HEK293 (cell line): ENCODE data around the gene ESRRA.

Experiments used
- EGR2 ChIP-seq: fragments of 450-650 bp; formaldehyde crosslinking; IDR thresholded peaks from 2 replicates; pipeline ENCODE4 v1.5.1; 2016; ENCODE audit warnings: low read depth, missing biosample characterization, missing genetic modification characterization
- GLIS2 ChIP-seq: fragments of 450-650 bp; formaldehyde crosslinking; IDR thresholded peaks from 2 replicates; pipeline ENCODE4 v1.5.1; 2016; ENCODE audit warnings: missing biosample characterization, missing genetic modification characterization
- IKZF3 ChIP-seq: fragments of 450-650 bp; IDR thresholded peaks from 2 replicates; pipeline ENCODE4 v1.5.0; 2018; ENCODE audit warnings: missing biosample characterization, mild to moderate bottlenecking, missing genetic modification characterization, moderate library complexity
- MZF1 ChIP-seq: fragments of 450-650 bp; formaldehyde crosslinking; IDR thresholded peaks from 2 replicates; pipeline ENCODE4 v1.5.1; 2017; ENCODE audit warnings: missing biosample characterization, missing genetic modification characterization, borderline replicate concordance
- OVOL3 ChIP-seq: fragments of 450-650 bp; formaldehyde crosslinking; IDR thresholded peaks from 2 replicates; pipeline ENCODE4 v1.5.1; 2016; ENCODE audit warnings: missing biosample characterization, missing genetic modification characterization
- SETDB1 ChIP-seq: IDR thresholded peaks from one replicate; pipeline ENCODE4 v1.6.1; 2017; ENCODE audit warnings: mild to moderate bottlenecking, low read length, moderate library complexity, mixed read lengths; ENCODE audit not compliant: insufficient read length
- SP2 ChIP-seq: fragments of 450-650 bp; formaldehyde crosslinking; IDR thresholded peaks from 2 replicates; pipeline ENCODE4 v1.5.1; 2016; ENCODE audit warnings: missing biosample characterization, missing genetic modification characterization
- ZIC2 ChIP-seq: fragments of 450-650 bp; formaldehyde crosslinking; IDR thresholded peaks from 2 replicates; pipeline ENCODE4 v1.5.1; 2016; ENCODE audit warnings: missing biosample characterization, missing genetic modification characterization
- ZNF10 ChIP-seq: fragments of 450-650 bp; formaldehyde crosslinking; IDR thresholded peaks from 2 replicates; pipeline ENCODE4 v1.5.1; 2017; ENCODE audit warnings: missing biosample characterization, missing genetic modification characterization
- ZNF16 ChIP-seq: fragments of 450-650 bp; formaldehyde crosslinking; IDR thresholded peaks from 2 replicates; pipeline ENCODE4 v1.5.1; 2016; ENCODE audit warnings: low read depth, missing biosample characterization, missing genetic modification characterization
- ZNF223 ChIP-seq: fragments of 450-650 bp; formaldehyde crosslinking; IDR thresholded peaks from 2 replicates; pipeline ENCODE4 v1.5.1; 2016; ENCODE audit warnings: missing biosample characterization, missing genetic modification characterization
- ZNF239 ChIP-seq: fragments of 450-650 bp; formaldehyde crosslinking; IDR thresholded peaks from 2 replicates; pipeline ENCODE4 v1.5.1; 2016; ENCODE audit warnings: missing biosample characterization, missing genetic modification characterization
- ZNF341 ChIP-seq: fragments of 450-650 bp; formaldehyde crosslinking; IDR thresholded peaks from 2 replicates; pipeline ENCODE4; 2016; ENCODE audit warnings: low read depth, missing biosample characterization, missing genetic modification characterization
- ZNF366 ChIP-seq: fragments of 450-650 bp; formaldehyde crosslinking; conservative IDR thresholded peaks from 2 replicates; pipeline ENCODE4 v1.5.1; 2016; ENCODE audit warnings: missing biosample characterization, missing genetic modification characterization
- ZNF48 ChIP-seq: fragments of 450-650 bp; formaldehyde crosslinking; IDR thresholded peaks from 2 replicates; pipeline ENCODE4 v1.5.1; 2016; ENCODE audit warnings: missing biosample characterization, missing genetic modification characterization
- ZNF596 ChIP-seq: fragments of 450-650 bp; IDR thresholded peaks from 2 replicates; pipeline ENCODE4 v1.5.0; 2018; ENCODE audit warnings: missing biosample characterization, mild to moderate bottlenecking, missing genetic modification characterization, moderate library complexity
- ZNF624 ChIP-seq: fragments of 450-650 bp; formaldehyde crosslinking; IDR thresholded peaks from 2 replicates; pipeline ENCODE4 v1.5.1; 2017; ENCODE audit warnings: missing biosample characterization, missing genetic modification characterization
- ZNF677 ChIP-seq: fragments of 450-650 bp; IDR thresholded peaks from 2 replicates; pipeline ENCODE4 v1.5.0; 2018; ENCODE audit warnings: missing biosample characterization, mild to moderate bottlenecking, missing genetic modification characterization, moderate library complexity
- ZNF837 ChIP-seq: fragments of 450-650 bp; formaldehyde crosslinking; IDR thresholded peaks from 2 replicates; pipeline ENCODE4 v1.5.1; 2016; ENCODE audit warnings: missing biosample characterization, missing genetic modification characterization
- TF ChIP-seq, protein P1 (sequence below): fragments of 450-650 bp; formaldehyde crosslinking; IDR thresholded peaks from 2 replicates; pipeline ENCODE4 v1.5.1; 2017; ENCODE audit warnings: missing biosample characterization, missing genetic modification characterization
- TF ChIP-seq, protein P2 (sequence below): fragments of 450-650 bp; formaldehyde crosslinking; IDR thresholded peaks from 2 replicates; pipeline ENCODE4 v1.5.1; 2016; ENCODE audit warnings: missing biosample characterization, missing genetic modification characterization, borderline replicate concordance
- TF ChIP-seq, protein P3 (sequence below): fragments of 450-650 bp; formaldehyde crosslinking; IDR thresholded peaks from 2 replicates; pipeline ENCODE4 v1.5.1; 2016; ENCODE audit warnings: missing biosample characterization, missing genetic modification characterization, low read depth
- TF ChIP-seq, protein P4 (sequence below): fragments of 450-650 bp; formaldehyde crosslinking; IDR thresholded peaks from 2 replicates; pipeline ENCODE4 v1.5.0; 2017; ENCODE audit warnings: missing biosample characterization, missing genetic modification characterization, borderline replicate concordance
- TF ChIP-seq, protein P5 (sequence below): fragments of 450-650 bp; formaldehyde crosslinking; IDR thresholded peaks from 2 replicates; pipeline ENCODE4 v1.5.1; 2017; ENCODE audit warnings: missing biosample characterization, missing genetic modification characterization
- TF ChIP-seq, protein P6 (sequence below): fragments of 450-650 bp; formaldehyde crosslinking; IDR thresholded peaks from 2 replicates; pipeline ENCODE4 v1.5.1; 2016; ENCODE audit warnings: missing biosample characterization, missing genetic modification characterization

Gene ESRRA

DNA sequence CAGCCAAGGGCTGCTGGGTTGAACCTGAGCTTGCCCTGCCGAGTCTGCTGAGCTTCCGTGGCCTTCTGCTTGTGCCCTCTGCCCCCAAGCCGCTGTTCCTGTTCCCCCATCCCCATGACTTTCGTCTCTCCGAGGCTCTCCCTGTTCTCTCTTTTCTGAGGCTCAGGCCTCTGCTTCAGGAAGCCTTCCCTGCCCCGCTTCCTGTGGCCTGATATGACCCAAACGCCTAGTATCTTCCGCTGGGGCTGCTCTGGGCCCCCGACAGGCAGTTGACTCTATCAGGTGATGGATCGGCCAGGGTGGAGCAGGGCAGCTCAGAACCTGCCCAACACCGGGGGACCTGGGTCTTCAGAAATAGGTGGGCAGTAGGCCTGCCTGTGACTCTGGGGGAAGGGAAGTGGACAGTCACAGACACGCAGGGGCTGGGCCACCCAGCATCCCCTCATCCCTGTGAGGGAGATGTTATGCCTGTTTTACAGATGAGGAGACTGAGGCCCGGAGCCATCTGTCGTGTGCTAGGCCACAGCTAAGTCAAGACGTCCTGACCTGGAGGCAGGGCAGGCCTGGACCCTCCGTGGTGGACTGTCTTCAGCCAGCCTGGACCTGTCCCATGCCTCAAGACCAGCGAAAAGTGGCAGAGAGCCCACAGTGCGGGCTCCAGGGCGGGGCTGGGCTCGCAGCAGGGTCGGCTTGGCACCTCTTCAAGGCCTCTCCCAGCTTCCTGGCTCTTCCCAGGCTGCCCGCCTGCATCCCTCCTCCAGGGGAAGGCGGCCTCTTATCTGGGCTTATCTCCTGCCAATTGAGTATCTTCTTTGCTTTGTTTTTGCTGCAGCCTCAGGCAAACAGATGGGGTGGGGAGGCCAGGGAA, 37.1 kb upstream of the ESRRA start (continued):
- TF ChIP-seq, protein P1, sequence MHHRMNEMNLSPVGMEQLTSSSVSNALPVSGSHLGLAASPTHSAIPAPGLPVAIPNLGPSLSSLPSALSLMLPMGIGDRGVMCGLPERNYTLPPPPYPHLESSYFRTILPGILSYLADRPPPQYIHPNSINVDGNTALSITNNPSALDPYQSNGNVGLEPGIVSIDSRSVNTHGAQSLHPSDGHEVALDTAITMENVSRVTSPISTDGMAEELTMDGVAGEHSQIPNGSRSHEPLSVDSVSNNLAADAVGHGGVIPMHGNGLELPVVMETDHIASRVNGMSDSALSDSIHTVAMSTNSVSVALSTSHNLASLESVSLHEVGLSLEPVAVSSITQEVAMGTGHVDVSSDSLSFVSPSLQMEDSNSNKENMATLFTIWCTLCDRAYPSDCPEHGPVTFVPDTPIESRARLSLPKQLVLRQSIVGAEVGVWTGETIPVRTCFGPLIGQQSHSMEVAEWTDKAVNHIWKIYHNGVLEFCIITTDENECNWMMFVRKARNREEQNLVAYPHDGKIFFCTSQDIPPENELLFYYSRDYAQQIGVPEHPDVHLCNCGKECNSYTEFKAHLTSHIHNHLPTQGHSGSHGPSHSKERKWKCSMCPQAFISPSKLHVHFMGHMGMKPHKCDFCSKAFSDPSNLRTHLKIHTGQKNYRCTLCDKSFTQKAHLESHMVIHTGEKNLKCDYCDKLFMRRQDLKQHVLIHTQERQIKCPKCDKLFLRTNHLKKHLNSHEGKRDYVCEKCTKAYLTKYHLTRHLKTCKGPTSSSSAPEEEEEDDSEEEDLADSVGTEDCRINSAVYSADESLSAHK = no peak
- TF ChIP-seq ZNF10 (tag by site-specific recombination) = peak; percentile 21; the same call in 1 of the 2 replicates
- no peak for TF ChIP-seq ZNF223 (tag by site-specific recombination)
- peak; percentile 53; the same call in 1 of the 2 replicates for TF ChIP-seq IKZF3
- TF ChIP-seq ZNF624 (tag by site-specific recombination) = no peak
- TF ChIP-seq, protein P2, sequence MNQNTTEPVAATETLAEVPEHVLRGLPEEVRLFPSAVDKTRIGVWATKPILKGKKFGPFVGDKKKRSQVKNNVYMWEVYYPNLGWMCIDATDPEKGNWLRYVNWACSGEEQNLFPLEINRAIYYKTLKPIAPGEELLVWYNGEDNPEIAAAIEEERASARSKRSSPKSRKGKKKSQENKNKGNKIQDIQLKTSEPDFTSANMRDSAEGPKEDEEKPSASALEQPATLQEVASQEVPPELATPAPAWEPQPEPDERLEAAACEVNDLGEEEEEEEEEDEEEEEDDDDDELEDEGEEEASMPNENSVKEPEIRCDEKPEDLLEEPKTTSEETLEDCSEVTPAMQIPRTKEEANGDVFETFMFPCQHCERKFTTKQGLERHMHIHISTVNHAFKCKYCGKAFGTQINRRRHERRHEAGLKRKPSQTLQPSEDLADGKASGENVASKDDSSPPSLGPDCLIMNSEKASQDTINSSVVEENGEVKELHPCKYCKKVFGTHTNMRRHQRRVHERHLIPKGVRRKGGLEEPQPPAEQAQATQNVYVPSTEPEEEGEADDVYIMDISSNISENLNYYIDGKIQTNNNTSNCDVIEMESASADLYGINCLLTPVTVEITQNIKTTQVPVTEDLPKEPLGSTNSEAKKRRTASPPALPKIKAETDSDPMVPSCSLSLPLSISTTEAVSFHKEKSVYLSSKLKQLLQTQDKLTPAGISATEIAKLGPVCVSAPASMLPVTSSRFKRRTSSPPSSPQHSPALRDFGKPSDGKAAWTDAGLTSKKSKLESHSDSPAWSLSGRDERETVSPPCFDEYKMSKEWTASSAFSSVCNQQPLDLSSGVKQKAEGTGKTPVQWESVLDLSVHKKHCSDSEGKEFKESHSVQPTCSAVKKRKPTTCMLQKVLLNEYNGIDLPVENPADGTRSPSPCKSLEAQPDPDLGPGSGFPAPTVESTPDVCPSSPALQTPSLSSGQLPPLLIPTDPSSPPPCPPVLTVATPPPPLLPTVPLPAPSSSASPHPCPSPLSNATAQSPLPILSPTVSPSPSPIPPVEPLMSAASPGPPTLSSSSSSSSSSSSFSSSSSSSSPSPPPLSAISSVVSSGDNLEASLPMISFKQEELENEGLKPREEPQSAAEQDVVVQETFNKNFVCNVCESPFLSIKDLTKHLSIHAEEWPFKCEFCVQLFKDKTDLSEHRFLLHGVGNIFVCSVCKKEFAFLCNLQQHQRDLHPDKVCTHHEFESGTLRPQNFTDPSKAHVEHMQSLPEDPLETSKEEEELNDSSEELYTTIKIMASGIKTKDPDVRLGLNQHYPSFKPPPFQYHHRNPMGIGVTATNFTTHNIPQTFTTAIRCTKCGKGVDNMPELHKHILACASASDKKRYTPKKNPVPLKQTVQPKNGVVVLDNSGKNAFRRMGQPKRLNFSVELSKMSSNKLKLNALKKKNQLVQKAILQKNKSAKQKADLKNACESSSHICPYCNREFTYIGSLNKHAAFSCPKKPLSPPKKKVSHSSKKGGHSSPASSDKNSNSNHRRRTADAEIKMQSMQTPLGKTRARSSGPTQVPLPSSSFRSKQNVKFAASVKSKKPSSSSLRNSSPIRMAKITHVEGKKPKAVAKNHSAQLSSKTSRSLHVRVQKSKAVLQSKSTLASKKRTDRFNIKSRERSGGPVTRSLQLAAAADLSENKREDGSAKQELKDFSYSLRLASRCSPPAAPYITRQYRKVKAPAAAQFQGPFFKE (tag by site-specific recombination) = no peak
- no peak for TF ChIP-seq OVOL3 (tag by site-specific recombination)
- no peak for TF ChIP-seq ZNF837
- peak; percentile 66 for TF ChIP-seq SP2 (tag by site-specific recombination)
- TF ChIP-seq MZF1 (tag by site-specific recombination) = no peak
- TF ChIP-seq GLIS2 (tag by site-specific recombination) = no peak
- no peak for TF ChIP-seq ZNF48
- no peak for TF ChIP-seq ZNF239 (tag by site-specific recombination)
- TF ChIP-seq ZNF596 (tag by site-specific recombination) = no peak
- TF ChIP-seq ZNF677 (tag by site-specific recombination) = no peak
- TF ChIP-seq, protein P3, sequence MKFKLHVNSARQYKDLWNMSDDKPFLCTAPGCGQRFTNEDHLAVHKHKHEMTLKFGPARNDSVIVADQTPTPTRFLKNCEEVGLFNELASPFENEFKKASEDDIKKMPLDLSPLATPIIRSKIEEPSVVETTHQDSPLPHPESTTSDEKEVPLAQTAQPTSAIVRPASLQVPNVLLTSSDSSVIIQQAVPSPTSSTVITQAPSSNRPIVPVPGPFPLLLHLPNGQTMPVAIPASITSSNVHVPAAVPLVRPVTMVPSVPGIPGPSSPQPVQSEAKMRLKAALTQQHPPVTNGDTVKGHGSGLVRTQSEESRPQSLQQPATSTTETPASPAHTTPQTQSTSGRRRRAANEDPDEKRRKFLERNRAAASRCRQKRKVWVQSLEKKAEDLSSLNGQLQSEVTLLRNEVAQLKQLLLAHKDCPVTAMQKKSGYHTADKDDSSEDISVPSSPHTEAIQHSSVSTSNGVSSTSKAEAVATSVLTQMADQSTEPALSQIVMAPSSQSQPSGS (tag by site-specific recombination) = no peak
- no peak for TF ChIP-seq ZNF366
- no peak for TF ChIP-seq ZNF16 (tag by site-specific recombination)
- no peak for TF ChIP-seq EGR2
- TF ChIP-seq, protein P4, sequence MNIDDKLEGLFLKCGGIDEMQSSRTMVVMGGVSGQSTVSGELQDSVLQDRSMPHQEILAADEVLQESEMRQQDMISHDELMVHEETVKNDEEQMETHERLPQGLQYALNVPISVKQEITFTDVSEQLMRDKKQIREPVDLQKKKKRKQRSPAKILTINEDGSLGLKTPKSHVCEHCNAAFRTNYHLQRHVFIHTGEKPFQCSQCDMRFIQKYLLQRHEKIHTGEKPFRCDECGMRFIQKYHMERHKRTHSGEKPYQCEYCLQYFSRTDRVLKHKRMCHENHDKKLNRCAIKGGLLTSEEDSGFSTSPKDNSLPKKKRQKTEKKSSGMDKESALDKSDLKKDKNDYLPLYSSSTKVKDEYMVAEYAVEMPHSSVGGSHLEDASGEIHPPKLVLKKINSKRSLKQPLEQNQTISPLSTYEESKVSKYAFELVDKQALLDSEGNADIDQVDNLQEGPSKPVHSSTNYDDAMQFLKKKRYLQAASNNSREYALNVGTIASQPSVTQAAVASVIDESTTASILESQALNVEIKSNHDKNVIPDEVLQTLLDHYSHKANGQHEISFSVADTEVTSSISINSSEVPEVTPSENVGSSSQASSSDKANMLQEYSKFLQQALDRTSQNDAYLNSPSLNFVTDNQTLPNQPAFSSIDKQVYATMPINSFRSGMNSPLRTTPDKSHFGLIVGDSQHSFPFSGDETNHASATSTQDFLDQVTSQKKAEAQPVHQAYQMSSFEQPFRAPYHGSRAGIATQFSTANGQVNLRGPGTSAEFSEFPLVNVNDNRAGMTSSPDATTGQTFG (tag by site-specific recombination) = no peak
- TF ChIP-seq ZNF341 = peak; percentile 89
- TF ChIP-seq, protein P5, sequence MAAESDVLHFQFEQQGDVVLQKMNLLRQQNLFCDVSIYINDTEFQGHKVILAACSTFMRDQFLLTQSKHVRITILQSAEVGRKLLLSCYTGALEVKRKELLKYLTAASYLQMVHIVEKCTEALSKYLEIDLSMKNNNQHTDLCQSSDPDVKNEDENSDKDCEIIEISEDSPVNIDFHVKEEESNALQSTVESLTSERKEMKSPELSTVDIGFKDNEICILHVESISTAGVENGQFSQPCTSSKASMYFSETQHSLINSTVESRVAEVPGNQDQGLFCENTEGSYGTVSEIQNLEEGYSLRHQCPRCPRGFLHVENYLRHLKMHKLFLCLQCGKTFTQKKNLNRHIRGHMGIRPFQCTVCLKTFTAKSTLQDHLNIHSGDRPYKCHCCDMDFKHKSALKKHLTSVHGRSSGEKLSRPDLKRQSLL = no peak
- TF ChIP-seq, protein P6, sequence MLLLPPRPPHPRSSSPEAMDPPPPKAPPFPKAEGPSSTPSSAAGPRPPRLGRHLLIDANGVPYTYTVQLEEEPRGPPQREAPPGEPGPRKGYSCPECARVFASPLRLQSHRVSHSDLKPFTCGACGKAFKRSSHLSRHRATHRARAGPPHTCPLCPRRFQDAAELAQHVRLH (tag by site-specific recombination) = 0 out of 2 replicates have a peak, but pooled peaks have one; percentile 9
- peak; percentile 16; the same call in 1 of the 2 replicates for TF ChIP-seq ZIC2 (tag by site-specific recombination)
- no peak for TF ChIP-seq SETDB1
